GM21528 (cell line): Measurements from ENCODE around the gene S100A5.

Experiments used
- ATAC-seq: cut with Tn5 transposase; IDR thresholded peaks from one replicate; pipeline ENCODE4 v1.9.1; 2021; ENCODE audit warnings: mild to moderate bottlenecking, moderate library complexity; ENCODE audit not compliant: unreplicated experiment, low FRiP score

The S100A5 gene

DNA sequence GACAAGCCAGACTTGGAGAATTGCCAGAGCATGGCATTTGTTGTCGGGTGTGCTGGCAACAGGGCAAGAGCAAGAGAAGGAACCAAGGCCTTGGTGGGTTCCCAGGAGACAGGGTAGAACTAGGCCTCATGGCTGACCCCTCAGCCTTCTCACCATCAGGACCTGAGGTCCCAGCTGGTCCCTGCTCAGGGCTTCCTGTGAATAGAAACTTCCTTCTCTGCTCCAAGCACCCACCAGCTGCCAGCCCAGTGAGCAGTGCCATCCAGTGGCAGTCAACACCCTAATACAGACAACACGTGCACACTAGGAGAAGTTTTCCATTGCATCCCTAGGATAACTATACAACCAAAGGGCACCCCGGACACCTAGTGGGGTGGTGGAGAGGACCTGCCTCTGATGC lies 27.7 kb downstream of the S100A5 start:
- no peak for ATAC-seq

DNA sequence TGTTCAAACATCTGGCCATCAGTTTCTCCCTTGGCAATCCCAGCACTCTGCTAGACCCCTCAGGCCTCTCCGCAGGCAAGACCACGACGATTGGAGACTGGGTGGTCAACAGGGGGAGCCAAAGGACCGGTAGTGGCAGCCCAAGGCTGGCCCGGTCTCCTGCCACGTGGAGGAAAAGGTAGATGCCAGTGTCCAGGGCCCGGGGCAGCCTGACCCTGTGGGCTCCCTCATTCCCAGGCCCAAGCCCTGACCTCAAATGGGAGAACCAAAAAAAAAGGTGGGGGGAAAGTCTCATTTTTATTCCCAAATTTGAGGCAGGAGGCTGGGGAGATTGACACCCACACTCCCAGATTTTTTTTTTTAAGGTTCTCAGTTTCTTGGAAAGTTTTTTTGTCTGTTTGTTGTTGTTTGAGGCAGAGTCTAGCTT lies 29.7 kb downstream of the S100A5 start:
- ATAC-seq = no peak

DNA sequence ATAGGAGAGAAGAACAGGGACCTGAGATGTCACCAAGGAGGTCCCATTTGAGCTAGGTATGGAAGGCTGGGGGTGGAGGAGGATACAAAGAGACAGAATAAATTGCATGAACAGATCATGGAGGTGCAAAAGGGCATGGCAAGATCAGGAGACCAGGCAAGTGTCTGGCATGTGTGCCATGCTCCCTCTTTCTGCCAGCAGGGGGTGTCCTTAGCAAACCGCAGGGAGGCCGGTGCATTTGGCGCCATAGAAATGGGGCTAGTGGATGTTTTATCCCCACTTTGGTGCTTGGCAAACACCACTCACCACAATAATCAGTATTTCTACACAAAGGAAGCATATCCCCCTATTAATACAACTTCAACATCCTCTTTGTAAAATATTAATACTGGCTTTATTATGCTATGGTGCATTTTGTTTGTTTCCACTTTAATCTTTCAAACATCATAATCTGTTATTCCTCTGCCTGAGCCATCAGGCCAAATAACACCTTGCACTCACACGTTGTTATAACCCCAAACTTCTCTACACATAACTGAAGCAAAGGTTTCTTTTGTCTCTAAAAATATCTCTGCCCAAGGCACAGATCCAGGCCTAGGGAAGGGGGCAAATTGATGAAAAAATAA lies 30.9 kb downstream of the S100A5 start:
- ATAC-seq = no peak

DNA sequence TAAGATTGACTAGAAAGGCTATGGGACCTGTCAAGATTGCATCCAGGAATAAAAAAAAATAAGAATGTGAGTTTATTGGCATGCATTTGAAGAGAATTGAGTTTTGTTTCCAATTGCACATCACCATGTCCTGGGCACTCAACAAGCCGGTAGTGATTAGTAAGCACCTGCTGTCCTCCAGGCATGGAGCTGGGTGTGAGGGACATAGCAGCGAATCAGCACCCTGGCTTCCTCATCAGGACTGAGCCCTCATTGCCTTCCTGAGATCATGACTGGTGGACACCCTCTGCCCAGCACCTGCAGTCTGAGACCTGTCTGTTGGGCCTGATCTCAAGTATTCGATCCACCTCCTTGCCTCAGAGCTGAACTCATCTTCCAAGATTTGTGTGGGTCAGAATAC lies 31.7 kb downstream of the S100A5 start:
- no peak for ATAC-seq

DNA sequence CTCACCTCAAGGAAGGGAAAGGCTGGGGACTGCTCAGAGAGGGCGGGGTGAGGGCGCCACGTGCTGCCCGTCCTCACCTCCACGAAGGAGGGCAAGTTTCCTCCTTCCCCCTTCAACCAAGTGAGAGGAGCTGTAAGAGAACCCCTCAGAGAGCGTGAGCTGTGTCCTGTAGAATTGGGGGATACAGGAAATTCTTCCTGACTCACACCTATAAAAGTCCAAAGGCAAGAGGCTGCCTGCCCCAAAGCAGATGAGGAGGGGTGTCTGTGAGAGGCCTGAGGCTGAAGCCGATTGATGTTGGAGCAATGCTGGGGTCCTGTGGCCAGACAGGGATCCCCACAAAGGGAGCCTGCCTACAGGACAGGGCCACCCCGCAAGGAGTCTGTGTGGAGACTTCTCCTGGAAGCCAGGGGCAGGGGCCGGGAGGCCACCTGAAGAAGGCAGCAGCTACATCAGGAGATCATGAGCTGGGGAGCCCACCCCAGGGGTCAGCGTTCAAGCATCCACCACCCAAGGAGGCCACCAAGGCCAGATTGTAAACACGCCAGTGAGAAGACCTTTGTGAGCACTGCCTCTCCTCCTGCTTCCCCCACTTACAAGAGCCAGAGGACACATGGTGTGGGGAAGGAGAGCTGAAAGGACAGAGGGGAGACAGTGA lies 32.7 kb downstream of the S100A5 start:
- ATAC-seq = no peak

DNA sequence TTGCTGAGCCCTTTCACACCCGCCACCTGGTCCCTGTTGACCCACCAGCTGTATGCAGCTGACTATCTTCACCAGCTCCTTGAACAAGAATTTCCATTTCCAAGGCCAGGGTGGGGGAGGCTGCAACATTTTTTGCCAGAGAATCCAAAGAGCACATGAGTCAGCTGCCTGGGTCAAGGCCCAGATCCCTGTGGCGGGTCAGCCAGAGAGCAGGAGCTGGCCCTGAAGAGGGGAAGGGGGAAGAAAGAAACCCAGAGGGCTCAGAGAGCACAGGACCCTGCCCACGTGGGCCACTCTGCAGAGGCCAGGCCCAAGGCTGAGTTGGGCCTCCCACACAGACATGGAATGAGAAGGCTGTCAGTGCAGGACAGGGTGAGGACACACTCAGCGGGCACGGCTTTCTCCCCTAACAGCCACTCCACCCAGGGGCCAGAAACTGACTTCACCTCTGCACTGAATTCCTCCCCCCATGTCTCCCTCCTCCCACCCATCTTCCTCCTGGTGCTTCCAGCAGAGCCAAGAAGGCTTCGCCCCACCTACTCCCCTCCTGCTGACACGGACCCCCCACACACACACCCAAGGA lies 33.8 kb downstream of the S100A5 start:
- ATAC-seq = no peak

DNA sequence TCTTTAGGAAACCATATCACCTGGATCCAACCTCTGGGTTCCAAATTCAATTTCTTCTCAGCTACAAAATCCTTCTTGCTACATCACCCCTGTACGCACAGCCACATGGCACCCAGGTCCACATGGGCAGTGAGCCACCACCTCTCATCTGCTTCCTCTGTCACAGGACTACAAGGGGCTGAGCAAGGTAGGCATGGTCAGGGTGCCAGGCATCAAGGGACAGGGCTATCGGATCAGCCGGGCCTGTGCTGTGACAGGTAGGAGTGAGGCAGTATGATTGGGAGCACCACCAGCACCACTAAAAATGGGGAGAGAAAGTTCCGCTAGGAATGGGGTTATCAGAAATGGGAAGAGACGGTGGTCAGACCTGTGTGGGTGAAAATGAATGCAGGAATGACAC lies 34.3 kb downstream of the S100A5 start:
- ATAC-seq = no peak

DNA sequence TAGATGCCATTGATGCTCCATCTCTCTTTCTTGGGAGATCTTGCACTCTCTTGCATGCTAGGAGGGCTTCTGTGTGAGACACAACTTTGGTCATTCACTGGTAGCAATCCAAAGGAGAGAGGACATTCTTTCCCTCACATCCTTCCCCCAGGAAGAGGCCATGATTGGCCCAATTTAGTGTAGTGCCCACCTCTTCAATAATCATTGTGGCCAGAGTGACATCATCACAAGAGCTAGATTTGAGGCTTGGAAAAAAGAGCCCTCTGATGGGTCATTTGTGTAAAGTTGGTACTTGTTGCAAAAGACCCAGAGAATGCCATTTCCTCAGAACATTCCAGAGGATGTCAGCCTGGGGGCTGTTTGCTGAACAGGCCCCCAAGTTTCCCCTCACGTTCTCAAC lies 35.2 kb downstream of the S100A5 start:
- ATAC-seq = no peak

DNA sequence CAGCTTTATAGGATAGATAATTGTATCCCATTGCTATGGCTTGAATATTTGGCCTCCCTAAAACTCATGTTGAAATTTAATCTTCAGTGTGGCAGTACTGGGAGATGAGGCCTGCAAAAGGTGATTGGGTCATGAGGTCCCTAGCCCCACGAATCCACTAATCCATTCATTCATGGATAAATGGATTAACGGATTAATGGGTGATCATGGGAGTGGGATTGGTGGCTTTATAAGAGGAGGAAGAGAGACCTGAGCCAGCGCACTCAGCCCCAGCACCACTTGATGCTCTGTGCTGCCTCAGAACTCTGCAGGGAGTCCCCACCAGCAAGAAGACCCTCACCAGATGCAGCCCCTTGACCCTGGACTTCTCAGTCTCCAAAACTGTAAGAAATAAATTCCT lies 37.0 kb downstream of the S100A5 start:
- no peak for ATAC-seq

DNA sequence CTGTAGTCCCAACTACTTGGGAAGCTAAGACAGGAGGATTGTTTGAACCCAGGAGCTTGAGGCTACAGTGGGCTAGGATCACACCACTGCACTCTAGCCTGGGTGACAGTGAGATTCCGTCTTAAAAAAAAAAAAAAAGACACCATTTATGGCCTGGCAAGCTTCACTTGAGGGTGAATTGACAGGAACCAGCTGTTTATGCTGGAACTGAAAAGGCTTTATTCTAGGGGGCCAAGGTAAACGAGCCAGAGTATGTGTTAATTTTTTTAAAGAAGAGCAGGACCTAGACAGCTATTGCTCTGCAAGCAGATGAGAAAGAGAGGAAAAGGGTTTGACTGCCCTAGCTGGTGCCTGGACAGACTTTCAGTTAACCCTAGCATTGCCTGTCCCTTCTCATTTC lies 42.0 kb downstream of the S100A5 start:
- ATAC-seq = no peak

DNA sequence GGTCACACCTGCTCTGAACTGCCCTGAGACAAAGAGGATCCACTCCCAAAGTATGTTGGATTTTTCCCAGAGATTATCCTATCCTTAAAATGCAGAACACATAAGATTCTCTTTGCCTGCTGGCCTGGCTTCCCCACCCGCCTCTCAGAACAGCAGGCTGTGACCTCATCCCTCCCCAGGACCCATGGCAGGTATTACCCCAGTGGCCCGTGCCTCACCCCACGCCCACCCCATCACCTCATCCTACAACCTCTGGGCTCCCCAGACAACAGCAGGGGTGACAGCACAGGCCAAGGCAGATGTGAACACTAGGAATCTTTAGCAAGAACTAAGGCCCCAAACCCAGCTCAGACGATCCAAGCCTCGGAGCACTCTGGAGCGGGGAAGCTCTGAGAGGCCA lies 45.2 kb downstream of the S100A5 start:
- no peak for ATAC-seq

DNA sequence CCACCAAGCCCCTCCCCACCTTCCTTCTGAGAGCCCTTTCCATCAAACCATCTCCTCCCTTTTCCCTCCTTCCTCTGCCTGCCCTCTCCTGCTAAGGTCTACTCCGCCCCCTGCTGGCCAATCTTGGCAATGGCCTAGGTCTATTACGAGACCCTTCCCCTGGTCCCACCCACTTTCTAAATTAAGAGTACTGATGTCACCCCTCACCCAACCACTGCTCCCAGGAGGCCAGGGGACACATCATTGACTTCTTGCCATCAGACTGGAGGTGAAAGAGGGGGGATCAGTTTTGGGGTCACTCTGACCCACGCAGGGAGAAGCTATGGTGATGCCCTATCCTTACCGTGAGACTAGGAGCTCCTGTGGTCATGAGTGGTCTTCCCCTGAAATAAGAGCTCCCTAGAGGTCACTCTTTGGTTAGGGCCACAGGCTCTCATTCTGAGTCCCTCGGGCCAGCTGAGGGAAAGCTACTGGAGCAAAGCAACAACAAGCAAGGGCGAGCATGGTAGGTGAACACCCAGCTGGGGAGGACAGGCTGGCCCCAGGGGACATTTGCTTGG lies 45.7 kb downstream of the S100A5 start:
- no peak for ATAC-seq

DNA sequence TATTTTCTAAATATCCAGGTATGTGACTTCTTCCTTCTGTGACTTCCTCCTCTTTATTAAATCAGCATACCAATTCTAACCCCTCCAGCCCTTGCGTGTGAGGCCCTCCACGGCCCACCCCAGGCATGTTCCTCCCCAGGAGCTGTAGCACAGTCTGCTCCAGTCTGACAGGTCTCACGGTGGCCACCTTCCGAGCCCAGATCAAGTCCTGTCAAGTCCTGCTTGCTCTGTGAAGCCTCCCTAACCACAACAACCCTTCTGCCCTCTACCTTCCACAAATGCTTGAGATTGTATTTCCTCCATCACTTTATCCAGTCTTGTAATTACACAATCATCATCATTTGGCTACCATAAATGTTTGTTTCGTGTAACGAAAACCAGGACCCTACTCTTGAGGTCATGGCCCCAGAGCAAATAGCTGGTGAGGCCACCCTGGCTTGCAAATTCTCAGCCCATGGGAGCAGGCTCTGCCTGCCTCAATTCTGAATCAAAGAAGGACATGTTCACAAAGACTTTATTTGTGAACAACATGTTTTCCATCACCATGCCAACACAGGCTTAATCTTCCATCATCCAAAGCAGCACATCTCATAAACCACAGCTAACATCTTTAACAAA lies 47.3 kb downstream of the S100A5 start:
- ATAC-seq = no peak

DNA sequence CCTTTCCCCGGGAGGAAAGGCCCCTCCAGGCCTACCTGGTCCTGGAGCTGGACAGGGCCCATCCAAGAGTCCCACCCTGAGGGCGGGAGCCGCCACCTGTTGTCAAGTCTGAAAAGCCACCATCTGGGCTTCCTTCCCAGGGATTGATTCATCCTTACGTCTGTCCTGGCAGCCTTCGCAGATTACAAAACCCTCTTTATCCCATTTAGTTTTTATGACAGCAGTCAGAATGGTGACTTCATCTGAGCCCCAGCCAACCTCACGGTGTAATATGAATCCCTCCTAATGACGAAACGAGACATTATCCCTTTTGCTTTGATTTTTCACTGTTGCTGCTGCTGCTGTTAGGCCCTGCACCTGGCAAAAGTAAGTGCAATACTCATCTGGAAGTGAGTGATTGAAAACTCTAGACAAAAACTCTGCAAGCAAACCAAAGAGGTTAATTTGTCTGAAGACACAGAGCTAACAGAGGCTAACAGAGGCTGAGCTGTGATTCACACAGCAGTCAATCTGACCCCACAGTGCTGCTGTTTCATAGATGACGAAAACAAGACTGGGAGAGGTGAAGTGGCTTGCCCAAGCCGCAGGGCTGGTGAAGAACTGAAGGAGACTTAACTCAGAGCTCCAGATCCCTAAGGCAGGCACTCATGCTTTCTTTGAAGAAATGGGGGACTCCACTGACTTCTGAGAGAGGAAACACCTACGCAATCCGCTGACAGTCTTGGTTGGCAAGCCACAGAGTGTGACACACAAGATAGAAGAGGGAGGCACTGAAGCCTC lies 50.3 kb downstream of the S100A5 start:
- ATAC-seq = no peak

DNA sequence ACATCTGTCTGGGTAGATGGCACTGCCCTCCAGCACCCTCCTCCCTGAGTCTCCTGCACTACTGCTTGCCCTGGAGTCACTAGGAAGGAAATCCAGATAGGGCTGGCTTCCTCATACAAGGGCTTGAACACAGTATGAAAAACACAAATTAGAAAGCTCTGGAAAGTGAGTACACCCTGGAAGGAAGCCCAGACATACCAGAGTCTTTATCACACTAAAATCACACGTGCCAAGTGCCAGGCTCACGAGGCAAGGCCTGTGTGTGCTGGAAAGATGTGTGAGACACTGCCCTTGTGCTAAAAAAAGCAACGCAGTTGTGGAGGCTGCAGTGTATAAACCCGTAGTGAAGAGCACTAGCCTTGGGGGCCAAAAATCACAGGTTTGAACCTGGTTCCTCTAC lies 52.0 kb downstream of the S100A5 start:
- ATAC-seq = no peak

DNA sequence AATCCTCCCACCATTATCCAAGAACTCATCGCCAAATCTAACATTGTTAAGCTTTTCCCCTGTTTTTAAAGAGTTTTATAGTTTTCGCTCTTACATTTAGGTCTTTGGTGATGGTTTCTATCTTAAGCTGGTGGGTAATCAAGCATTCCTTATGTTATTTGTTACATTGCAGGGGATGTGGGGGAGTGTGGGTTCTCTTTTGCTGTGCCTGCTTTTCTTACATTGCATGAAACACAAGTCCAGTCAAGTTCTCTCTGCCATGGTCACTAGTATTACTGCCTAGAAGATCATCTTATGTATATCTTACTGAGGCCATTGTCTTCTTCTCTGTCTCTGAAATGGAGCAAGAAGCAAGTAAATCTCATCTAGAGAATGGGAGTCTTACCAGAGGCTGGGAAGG lies 53.0 kb downstream of the S100A5 start:
- no peak for ATAC-seq
